Stimulated activated CD4-positive, alpha-beta T cell treated with anti-CD3 and anti-CD28 coated beads, Interleukin-2, amount 100 ng/mL, for 4 hours (primary cell): ENCODE data around the gene UGT1A10.
"Not testable (repeated sequence)": the region's sequence is repeated elsewhere in the genome, so short reads cannot be mapped to it uniquely, and the experiment has no call there.

Experiments used
- DNase-seq: peaks from one replicate; pipeline ENCODE4 v3.0.0-alpha.2; 2020; ENCODE audit warnings: low read depth

The UGT1A10 gene

GRCh38 chr2:233743464-233744259, 107.4 kb downstream of the UGT1A10 start:
- DNase-seq: no peak

GRCh38 chr2:233745073-233745755, 109.0 kb downstream of the UGT1A10 start:
- DNase-seq: no peak

GRCh38 chr2:233745838-233746237, 109.6 kb downstream of the UGT1A10 start:
- not testable (repeated sequence) for DNase-seq

GRCh38 chr2:233746475-233747282, 110.4 kb downstream of the UGT1A10 start:
- DNase-seq: no peak

- no peak for DNase-seq
These were observed 111.0 kb downstream of the UGT1A10 start for GRCh38 chr2:233747283-233747544.

GRCh38 chr2:233750689-233751088, 114.4 kb downstream of the UGT1A10 start:
- not testable (repeated sequence) for DNase-seq

GRCh38 chr2:233751212-233752009, 115.2 kb downstream of the UGT1A10 start:
- not testable (repeated sequence) for DNase-seq

- no peak for DNase-seq
These were observed 118.8 kb downstream of the UGT1A10 start for GRCh38 chr2:233754872-233755611.

GRCh38 chr2:233756429-233757081, 120.3 kb downstream of the UGT1A10 start:
- no peak for DNase-seq

- no peak for DNase-seq
These were observed 121.9 kb downstream of the UGT1A10 start for GRCh38 chr2:233758141-233758540.

GRCh38 chr2:233758849-233759248, 122.6 kb downstream of the UGT1A10 start:
- no peak for DNase-seq

GRCh38 chr2:233760043-233760442, 123.8 kb downstream of the UGT1A10 start, which contains the start of gene UGT1A1:
Gene UGT1A1, plus strand, starts transcription at chr2:233760270. Its CDS starts 18 bp downstream, at chr2:233760288.
- no peak for DNase-seq

GRCh38 chr2:233761040-233761769, 125.0 kb downstream of the UGT1A10 start:
- DNase-seq: no peak

GRCh38 chr2:233764264-233764663, 128.0 kb downstream of the UGT1A10 start:
- DNase-seq: no peak

GRCh38 chr2:233764761-233765160, 128.5 kb downstream of the UGT1A10 start:
- no peak for DNase-seq

- DNase-seq: no peak
These were observed 130.2 kb downstream of the UGT1A10 start for GRCh38 chr2:233766416-233766815.

- no peak for DNase-seq
These were observed 131.8 kb downstream of the UGT1A10 start for GRCh38 chr2:233768076-233768475.

GRCh38 chr2:233769260-233769659, 133.0 kb downstream of the UGT1A10 start:
- no peak for DNase-seq

GRCh38 chr2:233772153-233772552, 135.9 kb downstream of the UGT1A10 start:
- no peak for DNase-seq

- no peak for DNase-seq
These were observed 136.3 kb downstream of the UGT1A10 start for GRCh38 chr2:233772583-233772982.
